HG02973 (cell line): Measurements from ENCODE around the gene RASSF3.
A peak's percentile ranks its signal among the peaks of the same experiment; 100 is the strongest.

Source experiments
- ATAC-seq: cut with Tn5 transposase; IDR thresholded peaks from one replicate; pipeline ENCODE4 v1.9.1; 2021; ENCODE audit warnings: moderate library complexity; ENCODE audit not compliant: unreplicated experiment

Gene RASSF3

GRCh38 chr12:64720884-64721283 is 110.6 kb downstream of the RASSF3 start:
- ATAC-seq: no peak

- ATAC-seq: no peak
Measured at GRCh38 chr12:64722835-64723234, 112.5 kb downstream of the RASSF3 start.

GRCh38 chr12:64723630-64724029 is 113.3 kb downstream of the RASSF3 start:
- no peak for ATAC-seq

- no peak for ATAC-seq
Measured at GRCh38 chr12:64724201-64724745, 114.0 kb downstream of the RASSF3 start.

- peak; percentile 48 for ATAC-seq
Measured at GRCh38 chr12:64729909-64730587, 119.8 kb downstream of the RASSF3 start.

- peak; percentile 31 for ATAC-seq
Measured at GRCh38 chr12:64730588-64730969, 120.3 kb downstream of the RASSF3 start.

GRCh38 chr12:64731683-64732082 is 121.4 kb downstream of the RASSF3 start:
- no peak for ATAC-seq

GRCh38 chr12:64733857-64734256 is 123.6 kb downstream of the RASSF3 start:
- no peak for ATAC-seq

GRCh38 chr12:64735442-64735841 is 125.1 kb downstream of the RASSF3 start:
- ATAC-seq: no peak

GRCh38 chr12:64736771-64737170 is 126.5 kb downstream of the RASSF3 start:
- ATAC-seq: no peak

- ATAC-seq: no peak
Measured at GRCh38 chr12:64737539-64737938, 127.2 kb downstream of the RASSF3 start.

- no peak for ATAC-seq
Measured at GRCh38 chr12:64739778-64740177, 129.5 kb downstream of the RASSF3 start.

GRCh38 chr12:64740646-64741045 is 130.4 kb downstream of the RASSF3 start:
- no peak for ATAC-seq

- ATAC-seq: no peak
Measured at GRCh38 chr12:64742416-64742815, 132.1 kb downstream of the RASSF3 start.

GRCh38 chr12:64743206-64743605 is 132.9 kb downstream of the RASSF3 start:
- ATAC-seq: no peak

- no peak for ATAC-seq
Measured at GRCh38 chr12:64744422-64745258, 134.3 kb downstream of the RASSF3 start.

- no peak for ATAC-seq
Measured at GRCh38 chr12:64745259-64745807, 135.0 kb downstream of the RASSF3 start.

GRCh38 chr12:64745980-64746379 is 135.7 kb downstream of the RASSF3 start:
- no peak for ATAC-seq

GRCh38 chr12:64746663-64747062 is 136.4 kb downstream of the RASSF3 start:
- ATAC-seq: no peak
